ENCODE measurements around the gene NEUROG1. TPM values are rescaled to one million over a fixed set of nuclear protein-coding genes. Genes with fewer than 3 reads are reported as not detected.
A peak's percentile ranks its signal among the peaks of the same experiment; 100 is the strongest.

The NEUROG1 gene
- total RNA-seq (2014; rRNA removed; shearing (Covaris generic)) (not detected in 2 replicates), polyA plus RNA-seq (2016; fragmentation: Nextera tagmentation; extraction: Ambion mirVana) (0.16 TPM in 1 of 2 replicates, not detected in the other)
- long read RNA-seq = 0 reads

- no peak within 1 kb of the TSS for H3K27ac ChIP-seq (ENCODE audit: low read depth)
- H3K4me3 ChIP-seq = peak within 1 kb of the TSS; percentile 49
- TF ChIP-seq EZH2phosphoT487 (IDR thresholded peaks at IDR 0.05; ENCODE audit: unreplicated experiment) (no peak), CREB1 (CRISPR knock-in tag; IDR thresholded peaks at IDR 0.05; ENCODE audit: low read depth) (peak; percentile 35; the same call in 1 of the 2 replicates), EZH2 (IDR thresholded peaks at IDR 0.05; ENCODE audit: low read depth, unreplicated experiment) (peak; percentile 83)
- peak within 1 kb of the TSS; percentile 88 for H2AFZ ChIP-seq
- Mint-ChIP-seq H3K4me1 (peaks cover 16% of the 10 kb centered on the region), H3K27me3 (ENCODE audit: insufficient read depth, low read depth, poor library complexity) (peaks cover 100% of the 10 kb centered on the region), H3K4me3 (peak within 1 kb of the TSS; percentile 54), H3K36me3 (ENCODE audit: low read depth) (no peaks in the 10 kb centered on the region; the same call in 2 of the 3 replicates), H3K9me3 (peaks cover 17% of the 10 kb centered on the region), H3K27ac (no peak within 1 kb of the TSS)
- H3K36me3 ChIP-seq (ENCODE audit: insufficient read depth) = no peaks in the 10 kb centered on the region; the same call in 1 of the 2 replicates
- H3K4me1 ChIP-seq (ENCODE audit: insufficient read depth) = peaks cover 15% of the 10 kb centered on the region
- no peaks in the 10 kb centered on the region for H3K79me2 ChIP-seq (replicated peaks; ENCODE audit: insufficient read depth)
- peak; percentile 91 for DNase-seq (ENCODE audit: low spot score)
- H3K27me3 ChIP-seq (ENCODE audit: insufficient read depth) = peaks cover 100% of the 10 kb centered on the region
- H3K9me2 ChIP-seq (ENCODE audit: insufficient read depth) = no peaks in the 10 kb centered on the region
- peaks cover 11% of the 10 kb centered on the region; the same call in 1 of the 2 replicates for H3F3A ChIP-seq (replicated peaks; ENCODE audit: low read depth)
- peak; percentile 78 for ATAC-seq
- H3K4me2 ChIP-seq = peak within 1 kb of the TSS; percentile 75
- peaks cover 38% of the 10 kb centered on the region for H4K20me1 ChIP-seq (replicated peaks; ENCODE audit: insufficient read depth)
These were observed at the start of gene NEUROG1 for GRCh38 chr5:135535820-135536801. NEUROG1 (minus strand) TSS chr5:135535964; CDS start chr5:135535690, 274 bp downstream.

GRCh38 chr5:135584918-135585317 is 49.2 kb upstream of the NEUROG1 start:
- Mint-ChIP-seq H3K27ac (no peak overlapping the region), H3K4me1 (no peaks in the 10 kb centered on the region), H3K27me3 (ENCODE audit: insufficient read depth, low read depth, poor library complexity) (peaks cover 11% of the 10 kb centered on the region), H3K36me3 (ENCODE audit: low read depth) (no peaks in the 10 kb centered on the region), H3K9me3 (no peaks in the 10 kb centered on the region), H3K4me3 (no peak overlapping the region)
- Histone ChIP-seq H3K9me2 (ENCODE audit: insufficient read depth) (no peaks in the 10 kb centered on the region), H3K27ac (ENCODE audit: low read depth) (no peak overlapping the region), H2AFZ (no peak overlapping the region), H4K20me1 (replicated peaks; ENCODE audit: insufficient read depth) (no peaks in the 10 kb centered on the region), H3K4me3 (no peak overlapping the region), H3K4me1 (ENCODE audit: insufficient read depth) (no peaks in the 10 kb centered on the region), H3K4me2 (no peak overlapping the region), H3F3A (replicated peaks; ENCODE audit: low read depth) (no peaks in the 10 kb centered on the region), H3K27me3 (ENCODE audit: insufficient read depth) (peaks cover 18% of the 10 kb centered on the region), H3K79me2 (replicated peaks; ENCODE audit: insufficient read depth) (no peaks in the 10 kb centered on the region), H3K36me3 (ENCODE audit: insufficient read depth) (no peaks in the 10 kb centered on the region)
- DNase-seq (ENCODE audit: low spot score) (no peak), ATAC-seq (no peak)
- TF ChIP-seq EZH2phosphoT487 (IDR thresholded peaks at IDR 0.05; ENCODE audit: unreplicated experiment) (no peak), CTCF (conservative IDR thresholded peaks at IDR 0.05; ENCODE audit: low read depth in 2 of 2) (no peak), ZNF462 (CRISPR knock-in tag; IDR thresholded peaks at IDR 0.05) (no peak), STAT1 (IDR thresholded peaks at IDR 0.05; ENCODE audit: unreplicated experiment) (no peak), ETS1 (IDR thresholded peaks at IDR 0.05) (no peak)
